A172 (cell line): ENCODE data around the gene FMO2. TPM values are rescaled to one million over a fixed set of nuclear protein-coding genes. Genes with fewer than 3 reads are reported as not detected.
"Not testable (repeated sequence)": the region's sequence is repeated elsewhere in the genome, so short reads cannot be mapped to it uniquely, and the experiment has no call there.

ENCODE experiments used
- DNase-seq: peaks from one replicate; pipeline ENCODE4 v3.0.0-alpha.2; 2015; ENCODE audit warnings: low spot score
- total RNA-seq: library from RNA; depleted of rRNA; stranded (reverse); fragments of >200 nt; shearing (Covaris generic); gene quantifications from 2 replicates; pipeline ENCODE4 v1.2.3, GENCODE V29; 2014

FMO2 gene
- total RNA-seq, 1 experiment from 2014 or later = not detected

DNA sequence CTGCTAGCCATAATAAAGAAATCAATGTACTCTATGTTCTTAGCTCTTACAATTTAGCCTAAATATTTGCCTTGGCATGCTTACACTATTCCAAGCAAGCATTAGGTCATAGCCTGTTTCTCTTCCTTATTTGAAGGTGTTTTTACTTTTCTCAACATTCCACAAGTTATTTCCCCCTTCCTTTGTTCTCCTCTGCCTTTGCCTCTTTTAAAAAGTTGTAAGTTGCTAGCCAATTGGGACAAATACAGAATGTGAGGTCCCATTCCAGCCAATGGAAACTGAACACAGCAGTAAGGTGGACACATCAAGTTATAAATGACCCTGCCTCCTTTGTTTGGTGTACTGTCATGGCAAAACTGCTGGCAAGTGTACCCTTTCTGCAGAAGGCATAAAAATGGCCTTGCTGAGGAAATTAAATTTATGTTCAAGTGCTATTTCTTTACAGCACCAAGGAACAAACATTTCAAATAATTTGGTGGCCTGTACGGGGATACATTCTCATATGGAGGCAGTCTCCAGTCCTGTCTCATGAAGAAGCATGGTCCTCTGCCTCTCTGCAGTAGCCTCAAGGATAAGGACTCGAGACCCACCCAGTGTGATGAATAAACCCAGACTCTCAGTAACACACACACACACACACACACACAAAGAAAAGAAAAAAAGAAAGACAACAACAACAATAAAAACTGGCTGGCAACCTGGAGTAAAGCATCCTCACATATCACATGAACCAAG, 34.4 kb downstream of the FMO2 start:
- DNase-seq = no peak

DNA sequence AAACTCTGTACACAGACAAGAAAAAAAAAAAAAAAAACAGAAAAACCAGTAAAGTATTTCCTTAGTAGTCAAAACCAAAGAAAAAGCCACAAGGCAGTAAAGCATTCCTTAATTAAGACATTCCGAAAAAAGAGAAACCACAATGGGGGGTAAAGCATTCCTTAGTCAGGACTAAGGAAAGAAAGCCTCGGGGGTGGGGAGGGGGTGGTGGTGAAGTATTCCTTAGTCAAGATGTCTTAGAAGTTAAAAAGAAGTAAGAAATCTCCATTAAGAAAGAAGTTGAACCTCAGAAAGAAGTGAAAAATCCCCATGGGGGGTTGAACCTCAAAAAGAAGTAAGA, 35.0 kb downstream of the FMO2 start:
- DNase-seq = peak; percentile 86

DNA sequence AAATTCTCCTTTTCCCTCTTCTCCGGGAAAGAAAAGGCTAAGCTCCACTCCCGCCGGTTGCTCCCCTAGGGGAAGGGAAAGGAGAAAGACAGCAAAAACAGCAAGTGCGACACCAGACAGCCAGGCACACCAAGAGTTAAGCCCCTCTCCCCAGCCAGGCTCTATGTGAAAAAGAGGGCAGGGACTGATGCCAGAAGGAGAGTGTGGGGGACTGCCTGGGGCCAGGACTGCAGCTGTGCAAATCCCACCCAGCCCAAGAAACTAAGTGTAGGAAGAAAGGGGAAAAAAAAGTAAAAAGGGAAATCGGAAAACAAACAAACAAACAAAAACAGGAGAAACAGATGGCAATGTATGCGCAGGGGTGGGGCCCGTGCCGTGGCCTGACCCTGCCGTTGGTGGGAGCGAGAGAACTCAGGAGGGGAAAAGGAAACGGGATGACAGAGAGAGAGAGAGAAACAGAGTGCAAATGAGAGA, 35.5 kb downstream of the FMO2 start:
- DNase-seq = no peak

DNA sequence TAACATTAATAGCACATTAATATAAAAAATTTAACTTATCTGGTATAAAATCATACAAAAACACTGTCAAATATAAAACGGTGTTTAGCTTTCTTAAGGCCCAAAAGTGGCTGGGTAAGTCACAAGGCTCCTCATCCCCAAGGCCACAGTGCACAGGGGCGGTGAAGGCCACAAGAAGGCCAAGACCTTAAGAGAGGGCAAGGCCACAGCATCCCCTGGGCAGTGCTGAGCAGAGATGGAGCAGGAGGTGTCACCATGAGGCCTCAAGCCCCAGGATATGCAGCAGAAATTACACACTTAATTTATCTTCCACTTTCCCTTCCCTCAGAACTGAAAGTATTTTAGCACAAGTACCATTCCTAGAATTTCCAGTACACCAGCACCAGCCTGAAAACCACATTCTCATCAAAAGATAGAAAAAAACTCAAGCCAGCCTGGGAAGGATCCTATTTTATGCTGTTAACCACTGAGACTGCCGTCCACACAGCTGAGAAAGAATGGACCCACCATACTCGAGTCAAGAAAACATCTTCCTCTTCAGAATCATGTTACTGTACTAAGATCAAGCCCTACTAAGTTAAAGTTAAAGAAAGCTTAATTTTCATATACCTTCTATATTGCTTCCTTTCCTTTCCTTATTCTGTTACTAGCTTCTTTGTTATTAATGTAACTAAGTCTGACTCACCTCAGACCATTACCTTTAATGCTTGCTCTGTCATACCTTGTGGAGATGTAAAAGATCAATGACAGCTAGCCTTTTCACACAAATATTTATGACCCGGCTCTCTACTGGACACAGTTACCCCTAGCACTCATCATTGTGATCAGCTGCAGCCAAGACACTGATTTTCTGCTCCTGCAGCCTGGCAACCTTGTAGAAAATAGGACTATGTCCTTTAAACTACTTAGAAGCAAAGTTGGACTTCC, 36.8 kb downstream of the FMO2 start:
- DNase-seq = no peak

DNA sequence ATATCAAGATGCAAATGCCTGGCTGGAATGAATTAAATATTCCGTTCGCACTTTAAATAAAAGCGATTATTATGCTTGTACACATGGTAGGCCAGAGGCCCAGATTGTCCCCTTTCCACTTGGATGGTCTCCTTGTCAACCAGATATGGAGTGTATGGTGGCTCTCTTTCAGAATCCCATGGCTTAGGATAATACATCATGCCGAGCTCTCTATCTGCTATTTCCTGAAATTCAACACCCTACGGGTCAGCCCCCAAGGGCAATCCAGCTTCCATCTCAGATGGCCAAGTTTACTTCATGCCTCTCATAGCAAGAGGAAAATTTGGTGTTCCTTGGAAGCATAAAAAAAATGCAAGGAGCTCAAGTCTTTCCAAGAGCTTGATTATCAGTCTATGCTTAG, 37.8 kb downstream of the FMO2 start:
- no peak for DNase-seq

DNA sequence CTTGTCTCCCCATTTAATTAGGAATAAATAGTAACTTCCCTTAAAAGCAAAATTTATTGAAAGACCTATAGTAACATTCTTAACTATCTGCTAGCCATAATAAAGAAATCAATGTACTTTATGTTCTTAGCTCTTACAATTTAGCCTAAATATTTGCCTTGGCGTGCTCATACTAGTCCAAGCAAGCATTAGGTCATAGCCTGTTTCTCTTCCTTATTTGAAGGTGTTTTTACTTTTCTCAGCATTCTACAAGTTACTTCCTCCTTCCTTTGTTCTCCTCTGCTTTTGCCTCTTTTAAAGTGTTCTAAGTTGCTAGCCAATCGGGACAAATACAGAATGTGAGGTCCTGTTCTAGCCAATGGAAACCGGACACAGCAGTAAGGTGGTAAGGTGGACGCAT, 39.2 kb downstream of the FMO2 start:
- DNase-seq = not testable (repeated sequence)

DNA sequence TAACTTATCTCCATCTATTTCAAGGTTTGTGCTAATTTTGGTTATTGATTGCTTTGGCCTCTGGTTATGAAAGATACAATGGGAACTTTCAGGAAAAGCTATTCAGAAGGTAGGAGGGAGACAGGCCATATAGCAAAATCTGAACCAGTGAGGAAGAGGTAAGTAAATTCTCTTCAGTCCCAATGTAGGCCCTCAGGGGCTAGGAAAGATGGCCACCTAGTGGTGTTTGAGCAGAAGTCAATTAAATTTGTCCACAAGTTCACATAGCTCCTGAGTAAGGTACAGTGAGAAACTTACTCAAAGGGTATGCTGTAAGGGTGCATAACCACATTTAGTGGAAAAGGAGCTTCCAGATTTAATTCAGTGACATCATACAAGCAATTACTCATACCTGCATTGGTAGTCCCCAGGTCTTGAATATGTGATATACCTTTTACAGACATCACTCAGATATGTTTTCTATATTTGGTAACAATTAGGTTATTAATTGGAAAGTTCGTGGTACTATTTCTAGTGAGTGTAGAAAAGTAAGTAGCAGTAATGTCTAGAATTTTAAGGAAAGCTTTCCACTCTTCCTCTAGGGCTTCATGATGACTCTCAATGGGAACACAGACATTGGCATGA, 41.8 kb downstream of the FMO2 start:
- peak; percentile 71 for DNase-seq

DNA sequence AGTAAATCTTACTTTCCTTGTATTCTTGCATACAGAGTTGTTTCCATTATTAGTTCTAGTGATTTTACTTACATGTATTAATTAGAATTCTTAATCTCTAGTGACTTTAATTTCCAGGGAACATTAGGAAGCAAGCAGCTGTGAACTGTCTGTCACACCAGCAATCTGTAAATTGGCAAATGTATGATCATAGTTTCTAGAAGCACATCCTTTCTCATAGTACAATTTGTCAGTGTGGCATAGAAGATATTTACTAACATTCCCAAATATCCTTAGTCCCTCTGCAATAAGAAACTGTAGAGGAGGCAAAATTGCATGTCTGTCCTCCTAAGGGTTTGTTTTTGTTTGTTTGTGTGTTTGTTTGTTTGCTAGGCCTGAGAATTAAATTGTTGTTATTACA, 46.2 kb downstream of the FMO2 start:
- no peak for DNase-seq

DNA sequence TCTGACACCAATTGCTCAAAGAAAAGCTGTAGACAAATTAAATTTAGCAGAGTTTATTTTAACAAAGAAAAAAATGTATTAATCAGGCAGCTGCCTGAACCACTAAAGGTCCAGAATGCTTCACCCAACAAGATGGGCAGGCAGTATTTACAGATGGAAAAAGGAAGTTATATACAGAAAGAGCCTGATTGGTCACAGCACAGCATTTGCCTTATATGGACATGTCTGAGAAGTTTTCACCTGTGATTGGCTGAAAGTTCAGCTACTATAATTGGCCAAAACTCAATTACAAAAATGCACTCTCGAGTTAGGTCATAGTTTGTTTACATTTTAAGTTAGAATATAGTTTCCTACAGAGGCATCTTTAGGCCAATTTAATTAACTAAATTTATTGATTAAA, 48.1 kb downstream of the FMO2 start:
- peak; percentile 54 for DNase-seq

DNA sequence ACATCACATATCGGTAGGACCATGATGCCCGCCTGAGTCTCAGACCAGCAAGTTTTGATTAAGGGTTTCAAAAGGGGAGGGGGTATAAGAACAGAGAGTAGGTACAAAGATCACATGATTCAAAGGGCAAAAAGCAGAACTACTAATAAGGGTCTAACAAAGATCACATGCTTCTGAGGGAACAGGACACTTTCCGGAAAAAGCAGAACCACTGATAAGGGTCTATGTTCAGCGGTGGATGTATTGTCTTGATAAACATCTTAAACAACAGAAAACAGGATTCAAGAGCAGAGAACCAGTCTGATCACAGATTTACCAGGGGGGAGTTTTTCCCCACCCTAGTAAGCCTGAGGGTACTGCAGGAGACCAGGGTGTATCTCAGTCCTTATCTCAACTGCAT, 51.1 kb downstream of the FMO2 start:
- DNase-seq = not testable (repeated sequence)

DNA sequence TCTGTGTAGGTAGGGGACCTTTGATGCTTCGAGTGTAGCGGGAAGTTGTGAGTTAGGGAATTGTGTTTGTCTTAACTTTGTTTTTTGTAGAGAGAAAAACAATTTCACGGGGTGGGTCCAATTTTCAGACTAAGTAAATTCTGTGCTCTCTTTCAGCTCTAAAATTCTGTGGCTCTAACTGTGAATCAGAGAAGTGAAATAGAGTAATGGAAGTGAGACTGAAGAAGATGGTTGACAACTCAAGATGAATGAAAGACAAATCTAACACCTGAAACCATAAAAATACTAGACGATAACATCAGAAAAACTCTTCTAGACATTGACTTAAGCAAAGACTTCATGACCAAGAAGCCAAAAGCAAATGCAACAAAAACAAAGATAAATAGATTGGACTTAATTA, 58.8 kb downstream of the FMO2 start:
- no peak for DNase-seq

DNA sequence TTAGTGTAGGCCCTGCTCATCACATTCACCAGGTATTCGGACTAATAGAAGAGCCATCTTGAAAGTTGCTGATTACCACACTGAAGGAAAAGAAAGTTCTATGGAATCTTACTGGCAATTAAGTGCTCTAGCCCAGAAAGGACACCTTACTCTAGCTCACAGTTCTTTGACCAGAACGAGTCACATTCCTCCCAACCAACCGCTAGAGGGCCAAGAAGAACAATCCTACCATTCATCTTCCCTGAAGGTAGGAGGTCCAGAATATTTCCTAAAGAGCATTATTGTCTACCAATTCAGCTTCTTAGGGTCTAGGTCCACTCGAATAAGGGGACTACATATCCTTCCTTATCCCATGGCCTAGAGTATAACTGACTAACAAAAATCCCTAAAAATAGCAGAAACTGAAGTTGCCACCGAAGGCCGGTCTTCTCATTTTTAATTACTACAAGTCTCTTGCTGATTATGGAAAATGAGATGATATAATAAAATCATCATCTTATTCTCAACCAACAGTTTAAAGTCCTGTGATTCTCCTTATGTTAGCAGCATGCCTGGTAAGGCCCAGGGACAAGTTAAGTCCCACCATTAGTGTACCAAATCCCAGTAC, 60.5 kb downstream of the FMO2 start:
- DNase-seq = peak; percentile 63

DNA sequence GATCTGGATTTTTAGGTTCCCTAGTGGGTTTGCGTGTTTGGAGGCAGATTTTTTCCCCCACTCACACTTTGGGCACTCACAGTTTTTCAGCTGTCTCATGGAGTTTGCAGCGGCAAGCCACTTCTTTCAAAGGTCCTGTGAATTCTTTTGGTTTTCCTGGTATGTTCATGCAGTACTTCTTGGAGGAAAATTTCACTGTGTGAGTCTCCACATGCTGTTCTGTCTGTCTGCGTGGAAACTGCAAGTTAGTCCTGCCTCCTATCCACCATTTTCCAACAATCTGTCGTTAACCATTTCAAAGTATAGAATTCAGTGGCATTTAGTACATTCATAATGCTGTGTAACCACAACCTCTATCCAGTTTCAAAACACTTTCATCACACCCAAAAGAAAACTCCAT, 62.4 kb downstream of the FMO2 start:
- no peak for DNase-seq

DNA sequence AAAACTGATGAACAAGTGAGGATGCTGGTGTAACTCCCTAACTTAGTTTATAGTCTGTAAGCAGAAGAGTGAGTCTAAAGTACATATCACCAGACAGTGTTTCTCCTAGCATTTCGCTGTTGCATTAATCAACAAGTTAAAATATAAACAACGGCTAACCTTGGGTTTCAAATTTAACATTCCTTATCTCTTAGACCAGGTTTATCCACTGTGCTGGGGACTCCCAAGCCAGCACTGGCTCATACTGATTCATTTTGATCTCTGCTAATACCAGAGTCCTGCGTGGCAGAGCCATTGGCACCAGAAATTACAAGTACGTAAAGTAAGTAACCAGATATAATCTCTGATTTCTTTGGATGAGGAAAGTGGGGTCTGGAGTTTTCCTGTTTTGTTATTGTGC, 63.2 kb downstream of the FMO2 start, which contains the start of gene FMO1:
Gene FMO1, plus strand, starts transcription at position 193 of the 400 bp plus-strand sequence. CDS start 9,594 bp downstream, outside the sequence.
- no peak for DNase-seq

DNA sequence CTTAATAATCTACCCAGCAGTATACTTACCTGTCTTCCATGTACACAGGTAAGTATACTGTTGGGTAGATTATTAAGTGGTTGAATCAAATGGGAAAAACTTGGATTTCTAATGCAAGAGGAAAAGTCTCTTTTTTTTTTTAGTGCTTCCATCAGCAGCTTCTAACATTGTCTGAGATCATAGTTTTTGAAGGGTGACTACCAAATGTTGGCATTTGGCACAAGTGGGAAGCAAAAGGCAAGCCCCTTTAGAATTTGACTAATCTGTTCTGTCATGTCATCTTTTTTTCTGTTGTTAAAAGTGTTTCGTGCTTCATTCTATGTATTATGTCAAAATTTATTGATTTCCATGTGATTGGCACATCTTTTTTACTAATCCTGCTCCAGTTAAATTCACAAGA, 63.7 kb downstream of the FMO2 start:
- DNase-seq = no peak

DNA sequence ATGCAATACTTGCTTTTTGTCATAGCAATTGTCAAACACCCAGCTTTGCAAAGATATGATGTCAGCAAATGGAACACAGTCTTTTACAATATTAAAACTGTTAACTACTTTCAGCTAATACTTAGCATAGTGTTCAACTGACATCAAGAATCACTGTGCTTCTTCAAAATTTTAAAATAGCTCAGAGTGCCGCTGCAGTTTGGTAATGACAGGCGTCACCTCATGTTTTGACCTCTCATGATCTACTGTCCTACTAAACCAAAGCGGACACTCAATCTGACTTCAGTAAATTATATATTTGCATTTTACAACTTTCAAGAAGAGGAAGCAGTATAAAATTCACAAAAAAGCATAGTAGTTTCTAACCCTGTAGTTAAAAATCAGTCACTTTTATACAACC, 65.2 kb downstream of the FMO2 start:
- no peak for DNase-seq

DNA sequence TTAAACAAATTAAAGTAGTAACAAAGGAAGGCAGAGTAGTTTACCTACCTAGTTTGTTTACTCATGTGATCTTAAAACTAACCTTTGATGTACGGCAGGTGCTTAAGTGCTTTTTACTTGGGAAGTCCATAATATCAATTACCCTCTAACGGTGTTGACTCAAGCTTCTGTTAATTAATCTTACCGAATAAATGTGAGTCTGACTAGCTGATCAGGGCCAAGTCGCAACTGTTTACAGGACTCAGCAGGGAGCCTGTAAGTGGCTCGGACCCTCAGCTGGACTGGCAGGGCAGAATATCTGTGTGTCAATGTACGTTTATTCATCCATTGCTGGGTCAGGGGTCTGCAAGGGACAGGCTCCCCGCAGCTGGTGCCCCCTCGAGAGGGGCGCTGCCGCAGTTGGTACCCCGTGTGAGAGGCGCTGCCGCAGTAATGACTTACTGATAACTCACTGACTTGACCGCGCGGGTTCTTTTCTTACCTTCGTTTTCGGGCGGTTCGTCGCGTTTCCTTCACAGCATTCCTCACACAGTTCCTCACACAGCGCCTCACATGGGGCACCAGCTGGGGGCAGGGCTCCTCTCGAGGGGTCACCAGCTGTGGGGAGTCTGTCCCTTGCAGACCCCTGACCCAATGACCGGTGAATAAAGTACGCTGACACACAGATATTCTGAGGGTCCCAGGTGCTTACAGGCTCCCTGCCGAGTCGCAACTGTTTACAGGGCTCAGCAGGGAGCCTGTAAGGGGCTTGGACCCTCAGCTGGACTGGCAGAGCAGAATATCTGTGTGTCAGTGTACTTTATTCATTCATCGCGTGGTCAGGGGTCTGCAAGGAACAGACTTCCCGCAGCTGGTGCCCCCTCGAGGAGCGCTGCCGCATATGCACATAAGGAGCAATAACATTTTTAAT, 66.2 kb downstream of the FMO2 start:
- DNase-seq = peak; percentile 35

DNA sequence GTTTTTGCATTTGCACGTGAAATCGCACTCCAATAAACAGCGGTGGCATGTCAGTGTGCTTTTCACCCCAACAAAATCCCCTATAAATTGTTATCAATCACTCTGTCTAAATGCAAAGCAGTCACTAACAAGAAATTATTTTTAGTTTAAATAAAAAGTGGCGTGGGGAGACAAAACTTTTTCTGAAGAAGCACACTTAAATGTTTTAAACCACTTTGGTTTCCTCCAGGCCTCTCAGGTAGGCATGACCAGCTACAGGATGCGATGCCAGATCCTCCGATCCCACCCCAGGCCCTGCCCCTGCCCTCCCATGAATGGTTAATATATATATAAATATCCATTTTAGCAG, 66.8 kb downstream of the FMO2 start:
- no peak for DNase-seq

DNA sequence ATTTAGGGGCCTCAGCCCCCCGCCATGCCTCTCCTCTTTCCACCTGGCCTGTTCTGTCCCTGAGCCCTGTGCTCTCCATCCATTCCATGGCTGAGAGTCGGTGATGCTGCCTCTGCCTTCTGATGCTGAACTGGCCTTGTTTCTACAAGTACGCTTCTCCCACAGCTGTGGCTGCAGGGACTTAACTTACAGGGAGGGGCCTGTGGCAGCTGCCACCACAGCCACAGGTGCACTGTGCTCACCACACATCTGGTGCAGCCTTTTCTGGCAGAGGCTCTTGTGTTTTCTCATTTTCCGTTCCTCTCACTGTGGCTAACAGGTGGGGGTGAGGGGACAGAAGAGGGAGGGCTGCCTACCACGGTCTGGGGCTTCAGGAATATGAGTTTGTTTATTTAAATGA, 67.4 kb downstream of the FMO2 start:
- DNase-seq = no peak

DNA sequence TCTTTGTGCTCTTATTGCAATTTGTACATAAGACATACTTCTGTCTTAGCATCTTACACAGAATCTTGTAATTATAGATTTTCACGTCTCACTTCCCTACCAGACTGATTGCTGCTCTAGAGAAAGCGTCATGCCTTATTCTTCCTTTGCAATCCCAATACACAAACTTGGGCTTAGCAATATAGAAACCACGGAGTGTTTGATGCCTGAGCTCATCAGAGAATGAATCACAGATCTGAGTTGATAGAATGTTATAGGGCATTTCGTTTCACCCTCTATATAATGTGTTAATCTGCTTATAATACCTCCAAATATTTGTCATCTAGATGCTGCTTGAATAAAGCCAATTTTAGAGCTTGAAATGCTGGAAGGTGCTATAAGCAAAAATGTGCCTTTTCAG, 69.8 kb downstream of the FMO2 start:
- peak; percentile 23 for DNase-seq
